ENCODE data around the gene NACC2.

The NACC2 gene

DNA sequence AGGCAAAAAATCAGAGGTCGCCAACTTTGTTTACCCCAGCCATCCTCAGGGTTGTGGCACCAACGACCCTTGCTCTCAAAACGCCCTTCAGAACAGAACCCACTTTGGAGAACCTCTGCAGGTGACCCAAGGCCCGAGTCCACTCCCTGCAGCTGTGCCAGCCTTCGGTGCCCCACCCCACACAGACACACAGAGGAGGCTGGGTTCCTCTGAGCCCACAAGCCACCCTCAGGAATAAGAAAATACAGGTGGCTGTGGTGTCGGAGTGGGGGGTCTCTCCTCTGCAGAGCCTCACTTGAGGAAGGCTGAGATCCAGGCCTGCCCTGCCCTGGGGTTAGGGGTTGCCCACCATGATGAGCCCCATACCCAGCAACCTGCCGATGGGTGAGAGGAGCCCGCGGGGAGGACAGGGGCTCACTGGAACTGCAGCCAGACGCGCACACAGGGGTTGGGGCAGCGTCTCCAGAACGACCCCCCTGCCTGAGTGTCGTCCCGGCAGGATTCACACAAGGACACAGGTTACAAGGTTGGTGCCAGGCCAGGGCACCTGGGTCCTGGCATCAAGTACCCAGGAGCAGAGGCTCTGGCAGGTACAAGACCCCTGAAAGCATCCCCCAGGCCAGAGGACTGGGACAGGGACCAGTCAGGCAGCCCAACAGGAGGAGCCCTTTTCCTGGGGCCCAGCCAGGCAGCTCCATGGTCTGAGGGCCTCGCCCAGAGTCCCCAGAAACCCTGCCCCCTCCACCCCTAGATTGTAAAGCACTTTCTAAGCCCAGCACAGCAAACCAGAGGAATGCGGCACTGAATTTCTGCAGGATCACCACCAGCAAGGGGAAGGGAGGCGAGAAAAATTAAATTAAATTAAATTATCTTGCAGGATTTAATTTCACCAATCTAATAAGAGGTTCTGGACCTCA, 40.0 kb downstream of the NACC2 start:
- no peak for DNase-seq

DNA sequence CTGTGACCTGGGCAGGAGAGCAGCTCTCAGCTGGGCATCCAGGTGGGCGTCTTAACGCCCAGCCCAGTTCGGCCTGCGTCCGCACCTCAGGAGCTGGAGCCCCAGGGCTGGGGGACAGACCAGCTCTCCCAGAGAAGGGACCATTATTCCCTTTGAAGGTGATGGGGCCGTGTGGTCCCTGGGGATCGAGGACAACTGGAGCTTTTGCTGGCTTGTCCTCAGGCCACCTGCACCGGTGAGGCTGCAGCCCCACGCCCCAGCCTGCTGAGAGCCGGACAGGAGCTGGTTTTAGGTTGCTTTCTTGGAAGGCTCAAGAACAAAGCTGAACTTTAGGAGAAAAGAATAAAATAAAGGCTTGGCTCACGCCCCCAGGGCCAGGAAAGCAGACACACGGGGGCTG, 40.9 kb downstream of the NACC2 start:
- no peak for DNase-seq

DNA sequence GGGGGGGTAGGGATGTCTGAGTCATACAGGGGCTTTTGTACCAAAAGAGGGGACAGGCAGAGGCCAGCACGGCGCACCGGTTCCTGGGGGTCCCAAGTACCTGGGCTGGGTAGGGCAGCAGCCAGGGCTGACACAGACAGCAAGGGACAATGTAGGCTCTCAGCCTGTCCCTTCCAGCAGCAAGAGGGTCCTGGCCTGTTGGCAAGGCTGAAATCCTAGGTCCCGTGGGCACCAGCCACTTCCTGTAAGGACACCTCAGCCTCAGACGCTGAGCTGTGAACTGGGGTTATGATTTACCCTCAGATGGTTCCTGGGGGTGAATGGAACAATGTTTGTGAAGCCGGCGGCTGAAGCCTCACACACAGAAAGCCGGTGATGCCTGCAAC, 41.3 kb downstream of the NACC2 start:
- DNase-seq, result no peak

DNA sequence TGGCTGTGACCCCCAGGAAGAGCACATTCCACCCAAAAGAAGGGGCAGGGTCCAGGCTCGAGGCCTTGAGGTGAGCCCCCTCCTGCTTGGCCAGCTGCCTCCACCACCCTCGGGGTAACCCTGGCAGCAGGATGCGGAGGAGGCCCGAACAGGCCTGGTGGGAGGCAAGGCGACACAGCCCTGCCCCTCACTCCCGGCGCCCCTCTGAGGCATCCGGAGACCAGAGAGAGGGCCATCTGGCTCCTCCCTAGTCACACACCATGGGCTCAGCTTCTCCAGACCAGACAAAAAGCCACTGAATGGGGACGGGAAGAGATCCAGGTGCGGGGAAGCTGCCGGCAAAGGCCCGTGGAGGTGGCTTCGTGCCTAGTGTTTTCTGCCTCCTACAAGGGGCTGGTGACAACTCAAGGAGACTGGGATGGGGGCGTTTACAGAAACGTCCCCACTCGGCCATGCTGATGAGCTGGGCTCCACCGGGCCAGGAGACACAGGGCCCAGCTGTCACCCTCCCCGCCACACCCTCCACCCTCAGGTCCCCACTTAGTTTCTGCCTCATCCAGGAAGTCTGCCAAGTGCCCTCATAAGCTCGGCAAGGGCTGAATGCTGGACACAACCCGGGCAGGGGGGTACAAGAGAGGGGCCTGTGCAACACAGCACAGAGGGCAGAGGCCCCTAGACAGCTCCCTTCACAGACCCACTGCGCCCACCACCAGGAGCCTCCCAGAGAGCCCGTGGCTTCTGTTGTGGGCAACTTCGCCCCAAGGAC, 41.9 kb downstream of the NACC2 start:
- no peak for DNase-seq

DNA sequence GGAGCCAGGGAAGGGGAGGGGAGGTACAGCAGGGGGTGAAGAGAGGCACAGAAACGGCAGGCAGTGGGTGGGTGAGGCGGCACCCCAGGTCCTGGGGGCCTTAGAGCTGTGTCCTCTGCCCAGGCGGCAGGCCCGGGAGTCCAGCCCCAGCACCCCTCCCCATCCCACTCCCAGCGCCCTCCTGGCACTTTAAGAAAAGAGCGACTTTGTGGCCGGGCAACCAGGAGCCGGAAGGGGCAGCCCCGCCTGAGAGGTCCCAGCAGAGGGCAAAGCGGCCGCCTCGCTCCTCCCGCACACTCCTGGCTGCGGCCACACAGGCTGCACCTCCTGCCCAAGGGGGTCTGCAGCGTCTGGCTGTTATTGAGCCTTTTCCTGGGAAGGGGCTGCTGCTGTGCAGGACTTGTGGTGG, 42.6 kb downstream of the NACC2 start:
- DNase-seq, result no peak

DNA sequence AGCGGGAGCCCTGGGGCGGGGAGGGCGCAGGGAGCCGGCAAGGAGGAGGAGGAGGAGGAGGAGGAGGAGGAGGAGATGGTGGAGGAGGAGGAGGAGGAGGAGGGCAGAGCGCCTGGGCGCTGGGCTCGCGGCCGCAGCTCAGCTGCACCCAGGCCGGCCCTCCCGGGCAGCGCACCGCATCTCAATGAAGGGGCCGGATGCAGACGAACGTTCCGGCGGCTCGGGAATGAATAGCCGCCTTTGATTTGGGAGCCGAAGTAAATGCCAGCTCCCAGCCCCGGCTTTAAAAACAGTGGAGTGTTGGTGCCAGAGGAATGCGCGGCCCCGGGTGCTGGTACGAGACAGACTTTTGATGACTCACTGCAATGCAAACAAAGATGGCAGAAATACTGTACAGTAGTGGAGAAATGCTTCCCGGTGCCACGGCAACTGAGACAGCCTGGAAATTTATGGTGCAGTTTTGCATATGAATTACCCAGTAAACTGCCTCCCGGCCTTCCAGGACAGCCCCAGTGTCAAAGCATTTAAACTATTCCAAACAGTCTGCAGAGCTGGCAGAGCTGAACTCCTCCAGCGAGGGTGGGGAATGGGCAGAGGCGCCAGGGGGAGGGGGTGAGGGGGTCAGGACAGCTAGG, 43.1 kb downstream of the NACC2 start:
- peak; percentile 87 for DNase-seq

DNA sequence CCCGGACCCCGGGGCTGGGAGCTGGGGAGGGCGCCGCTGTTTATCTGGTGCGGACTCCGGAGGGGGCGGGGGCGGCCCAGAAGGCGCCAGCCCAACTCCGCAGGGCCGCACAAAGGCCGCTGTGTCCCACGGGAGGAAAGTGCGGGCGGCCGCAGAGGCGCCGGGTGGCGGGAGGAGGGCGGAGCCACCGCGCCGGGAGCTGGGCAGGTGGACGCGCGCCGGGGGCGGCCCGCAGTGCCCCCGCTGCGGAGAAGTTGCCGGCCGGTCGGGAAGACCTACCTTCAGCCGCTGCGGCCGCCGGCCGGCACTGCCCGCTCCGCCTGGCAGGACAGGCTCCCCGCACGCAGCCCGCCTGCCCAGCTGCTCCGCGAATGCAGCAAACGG, 43.6 kb downstream of the NACC2 start:
- no peak for DNase-seq

DNA sequence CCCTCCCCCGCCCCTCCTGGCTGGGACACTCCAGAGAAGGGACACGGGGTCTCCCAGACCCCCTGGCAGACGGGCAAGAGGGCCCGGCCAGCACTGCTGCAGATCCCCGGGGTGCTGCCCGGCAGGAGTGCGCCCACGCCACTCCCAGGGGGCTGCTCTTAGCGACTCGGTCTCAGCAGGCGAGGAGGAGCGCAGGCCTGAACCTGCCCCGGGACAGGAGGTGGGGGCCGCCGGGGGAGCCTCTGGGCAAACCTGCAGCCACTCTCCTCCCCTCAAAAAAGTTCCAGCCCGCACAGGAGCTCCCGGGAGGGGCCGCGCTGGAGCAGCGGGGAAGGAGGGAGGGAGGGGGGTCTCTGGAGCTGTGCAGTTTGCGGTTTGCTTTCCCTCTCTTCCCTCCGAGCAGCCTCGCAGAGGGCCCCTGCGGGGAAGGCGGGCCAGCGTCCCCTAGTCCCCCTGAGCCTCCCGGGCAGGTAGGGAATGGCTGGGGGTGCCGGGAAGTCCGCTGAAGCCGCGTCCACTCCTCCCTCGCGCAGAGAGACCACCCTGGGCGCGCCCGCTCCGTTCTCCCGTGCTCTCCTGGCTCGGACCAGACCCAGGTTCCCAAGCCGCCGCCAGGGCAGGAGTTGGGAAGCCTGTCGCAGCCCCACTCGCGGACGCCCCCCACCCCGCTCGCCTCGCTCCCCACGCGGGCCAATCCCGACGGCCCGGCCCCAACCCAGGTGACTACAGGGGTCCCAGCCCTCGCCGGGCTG, 44.2 kb downstream of the NACC2 start:
- no peak for DNase-seq

DNA sequence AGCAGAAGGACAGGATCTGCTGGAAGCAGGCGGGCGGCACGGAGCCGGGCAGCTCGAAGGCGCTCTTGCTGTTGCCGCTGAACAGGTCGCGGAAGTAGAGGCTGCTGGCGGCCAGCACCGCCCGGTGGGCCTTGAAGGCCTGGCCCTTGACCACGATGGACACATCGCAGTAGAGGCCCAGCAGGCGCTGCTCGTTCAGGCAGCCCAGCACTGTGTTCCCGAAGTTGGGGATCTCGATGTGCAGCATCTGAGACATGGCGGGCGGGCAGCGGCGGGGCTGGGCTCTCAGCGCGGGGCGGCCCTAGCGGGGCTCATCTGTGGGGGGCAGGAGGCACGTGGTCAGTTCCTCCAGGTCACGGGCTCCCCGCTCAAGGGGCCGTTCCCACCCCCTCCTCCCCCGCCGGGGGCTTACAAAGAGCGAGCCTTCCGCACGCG, 44.8 kb downstream of the NACC2 start:
- DNase-seq, result no peak

DNA sequence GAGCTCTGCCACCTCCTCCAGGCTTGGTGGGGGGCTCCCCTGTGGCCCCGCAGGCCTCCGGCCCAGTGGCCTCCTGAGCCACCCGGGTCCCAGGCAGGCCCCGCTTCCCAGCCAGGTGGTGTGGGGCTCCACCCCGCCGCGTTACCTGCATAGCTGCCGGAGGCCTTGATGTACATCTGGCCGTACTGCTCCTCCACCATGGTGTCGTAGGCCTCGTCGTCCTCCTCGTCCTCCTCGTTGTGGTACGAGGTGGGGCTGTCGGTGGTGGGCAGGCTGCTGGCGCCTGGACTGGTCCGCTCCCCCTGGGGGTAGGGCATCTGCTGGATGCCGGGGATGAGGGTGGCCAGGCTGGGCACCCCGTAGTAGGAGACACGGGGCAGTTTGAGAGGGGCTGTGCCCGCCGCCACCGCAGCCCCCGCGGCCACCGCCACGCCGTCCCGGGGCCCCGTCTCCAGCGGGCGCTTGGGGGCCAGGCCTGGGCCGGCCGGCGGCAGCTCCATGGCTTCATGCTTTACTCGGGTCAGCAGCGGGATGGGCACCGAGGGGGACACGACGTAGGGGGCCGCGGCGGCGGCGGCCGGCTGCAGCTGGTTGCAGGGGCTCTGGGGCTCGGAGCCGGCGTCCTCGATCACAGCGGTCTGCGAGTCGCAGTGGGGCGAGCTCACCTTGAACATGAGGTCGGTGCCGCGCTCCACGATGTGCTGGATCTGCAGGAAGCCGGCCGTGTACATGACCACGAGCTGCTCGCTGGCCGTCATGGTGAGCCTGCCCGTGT, 45.4 kb downstream of the NACC2 start:
- DNase-seq, result no peak

DNA sequence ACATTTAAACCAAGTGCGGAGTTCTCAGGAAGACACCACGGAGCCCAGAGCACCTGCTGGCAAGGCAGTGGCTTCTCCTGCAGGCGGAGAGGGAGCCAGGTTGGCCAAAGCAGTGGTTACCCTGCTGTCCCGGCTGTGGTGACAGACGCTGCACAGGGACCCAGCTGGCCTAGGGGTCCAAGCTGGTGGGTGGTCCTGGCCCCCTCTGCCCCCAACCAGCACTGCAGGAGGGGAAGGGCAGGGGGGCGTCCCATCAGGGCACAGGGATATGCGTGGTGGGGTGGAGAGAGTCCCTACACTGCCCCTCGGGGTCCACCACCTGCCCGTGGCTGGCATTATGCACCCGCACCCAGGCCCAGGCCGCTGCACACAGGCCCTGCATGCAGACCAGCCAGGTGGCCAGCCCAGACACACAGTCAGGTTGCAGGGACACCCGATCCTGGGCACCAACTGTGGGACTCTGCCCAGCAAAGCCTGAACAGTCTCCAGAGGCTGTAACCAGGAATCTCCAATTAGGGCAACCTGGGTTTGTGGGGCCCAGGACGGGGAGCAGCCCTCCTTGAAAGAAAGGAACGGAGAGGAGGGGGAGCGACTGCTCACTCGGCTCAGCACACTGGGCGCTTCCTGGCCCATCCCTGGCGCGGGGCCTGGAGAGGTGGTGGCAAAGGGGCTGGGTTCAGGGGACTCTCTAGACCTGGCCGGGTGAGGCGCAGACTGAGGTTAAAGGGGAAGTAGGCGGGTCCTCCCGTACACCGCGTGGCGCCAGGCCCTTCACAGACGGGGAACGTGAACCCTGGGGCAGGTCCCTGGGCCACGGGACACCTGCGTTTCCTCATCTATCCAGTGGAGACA, 46.3 kb downstream of the NACC2 start:
- no peak for DNase-seq

DNA sequence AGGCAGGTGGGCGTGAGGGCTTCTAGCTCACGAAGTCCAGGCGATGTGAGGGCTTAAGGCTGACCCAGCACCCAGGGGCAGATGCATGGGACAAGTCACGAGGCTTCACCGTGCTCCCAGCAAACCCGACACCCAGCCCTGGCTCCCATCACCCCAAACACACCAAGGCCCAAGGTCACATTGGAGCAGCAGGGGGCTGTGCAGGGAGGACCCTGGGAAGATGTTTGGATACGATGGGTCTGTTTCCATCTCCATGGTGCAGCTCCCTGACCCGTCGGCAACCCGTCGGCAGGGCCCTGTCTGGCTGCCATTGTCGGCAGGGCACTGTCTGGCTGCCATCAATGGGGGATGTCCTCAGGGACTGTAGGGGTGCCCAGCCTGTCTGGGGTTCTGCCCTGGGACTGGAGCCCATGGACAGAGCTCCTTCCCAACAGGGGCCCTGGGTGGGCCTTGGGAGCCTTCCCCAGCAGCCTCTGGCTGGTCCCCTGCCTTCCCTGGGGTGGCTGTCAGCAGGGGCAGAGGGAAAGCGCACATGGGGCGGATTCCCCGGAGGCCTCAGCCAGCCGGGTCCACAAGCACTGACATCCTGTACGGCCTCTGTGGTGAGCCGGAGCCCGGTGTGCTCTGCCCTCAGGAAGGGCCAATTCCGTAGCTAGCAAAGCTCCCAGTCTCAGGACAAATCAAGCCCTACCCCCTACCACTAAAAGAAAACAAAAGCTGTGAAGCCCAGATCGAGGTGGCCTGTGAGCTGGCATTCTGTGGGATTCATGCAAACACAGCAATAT, 47.1 kb downstream of the NACC2 start:
- DNase-seq, result no peak

DNA sequence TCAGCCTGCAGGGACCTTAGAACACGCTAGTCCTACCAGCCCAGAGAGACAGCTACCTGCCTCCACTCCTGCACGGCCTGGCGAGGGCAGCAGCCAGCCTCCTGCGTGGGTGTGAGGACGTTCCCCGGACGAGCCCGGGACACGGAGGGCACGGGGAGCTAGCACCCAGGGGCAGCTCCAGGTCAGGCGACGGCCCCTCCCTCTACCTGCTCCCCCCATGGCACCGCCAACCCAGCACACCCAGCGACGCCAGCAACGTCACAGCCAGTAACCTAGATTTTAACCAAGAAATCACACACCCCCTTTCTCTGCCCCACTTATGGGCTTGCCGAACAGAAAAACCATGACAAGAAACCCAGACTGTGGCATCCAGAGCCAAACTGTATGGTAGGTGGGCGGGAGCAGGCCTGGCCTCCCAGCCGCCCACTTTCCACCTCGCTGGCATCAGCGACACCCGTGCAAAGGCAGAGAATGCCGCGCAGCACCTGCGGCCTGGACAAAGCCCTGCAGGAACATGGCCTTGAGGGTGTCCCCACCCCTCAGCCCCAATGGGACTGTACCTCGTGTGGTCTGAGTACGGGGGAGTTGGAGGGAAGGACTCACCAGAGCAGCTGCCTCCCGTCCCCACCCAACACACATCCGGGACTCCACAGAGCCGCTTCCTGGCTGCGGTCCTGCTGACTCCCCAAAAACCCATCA, 47.9 kb downstream of the NACC2 start:
- no peak for DNase-seq

DNA sequence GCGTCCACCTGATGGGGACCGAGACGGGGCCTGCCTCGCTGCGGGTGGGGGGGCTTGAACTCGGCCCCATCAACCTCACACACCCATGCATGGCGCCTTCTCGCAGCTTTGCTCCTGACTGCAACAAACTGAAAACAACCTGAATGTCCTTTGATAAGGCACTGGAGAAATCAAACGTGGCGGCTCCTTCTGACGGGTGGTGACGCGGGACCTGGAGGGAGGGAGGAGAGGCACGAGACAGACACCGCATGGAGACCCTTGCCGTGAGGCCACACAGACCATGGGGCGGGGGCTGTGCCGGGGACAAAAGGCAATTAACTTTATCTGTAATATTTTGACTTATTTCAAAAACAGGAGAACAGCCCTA, 48.6 kb downstream of the NACC2 start:
- no peak for DNase-seq

DNA sequence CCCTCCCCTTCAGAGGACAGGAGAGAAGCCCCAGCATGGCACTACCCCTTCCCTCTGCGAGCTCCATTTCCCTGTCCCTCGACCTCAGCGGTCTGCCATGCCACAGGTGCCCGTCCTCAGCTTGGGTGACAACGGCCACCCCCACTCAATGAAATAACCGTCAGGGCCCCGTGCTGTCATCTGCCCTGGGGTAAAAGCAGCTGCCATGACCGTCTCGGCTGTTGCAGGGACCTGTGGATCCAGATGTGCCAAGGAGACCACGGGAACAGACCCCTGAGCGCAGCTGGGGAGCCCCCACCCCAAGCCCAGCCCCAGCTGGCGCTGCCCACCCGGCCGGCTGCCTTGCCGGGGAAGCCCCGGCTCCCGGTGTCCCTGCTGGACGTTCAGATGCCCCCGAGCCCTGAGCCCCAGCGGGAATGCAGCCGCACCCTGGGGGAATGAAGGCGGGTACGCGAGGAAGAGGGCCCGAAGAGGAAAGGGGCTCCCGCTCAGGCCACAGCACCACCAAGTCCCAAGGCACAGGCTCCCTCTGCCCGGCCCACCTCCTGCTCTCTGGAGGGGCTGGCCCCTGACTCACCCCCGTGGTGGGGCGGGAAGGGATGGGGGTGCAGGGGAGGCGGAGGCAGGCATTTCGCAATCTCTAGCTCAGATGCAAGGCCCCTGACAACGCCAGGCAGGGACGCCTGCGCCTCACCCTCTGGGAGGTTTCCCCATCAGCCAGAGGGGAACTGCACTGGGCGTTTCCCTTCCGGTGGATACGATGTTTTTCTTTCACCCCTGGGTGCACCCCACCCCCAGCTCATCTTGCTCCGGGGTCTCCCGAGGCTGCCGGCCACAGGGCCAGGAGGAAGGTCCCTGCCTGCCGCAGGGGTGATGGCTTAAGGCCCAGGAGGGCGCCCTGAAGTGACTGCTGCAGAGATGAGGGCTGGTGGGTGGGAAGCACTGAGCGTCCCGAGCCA, 49.2 kb downstream of the NACC2 start:
- no peak for DNase-seq

DNA sequence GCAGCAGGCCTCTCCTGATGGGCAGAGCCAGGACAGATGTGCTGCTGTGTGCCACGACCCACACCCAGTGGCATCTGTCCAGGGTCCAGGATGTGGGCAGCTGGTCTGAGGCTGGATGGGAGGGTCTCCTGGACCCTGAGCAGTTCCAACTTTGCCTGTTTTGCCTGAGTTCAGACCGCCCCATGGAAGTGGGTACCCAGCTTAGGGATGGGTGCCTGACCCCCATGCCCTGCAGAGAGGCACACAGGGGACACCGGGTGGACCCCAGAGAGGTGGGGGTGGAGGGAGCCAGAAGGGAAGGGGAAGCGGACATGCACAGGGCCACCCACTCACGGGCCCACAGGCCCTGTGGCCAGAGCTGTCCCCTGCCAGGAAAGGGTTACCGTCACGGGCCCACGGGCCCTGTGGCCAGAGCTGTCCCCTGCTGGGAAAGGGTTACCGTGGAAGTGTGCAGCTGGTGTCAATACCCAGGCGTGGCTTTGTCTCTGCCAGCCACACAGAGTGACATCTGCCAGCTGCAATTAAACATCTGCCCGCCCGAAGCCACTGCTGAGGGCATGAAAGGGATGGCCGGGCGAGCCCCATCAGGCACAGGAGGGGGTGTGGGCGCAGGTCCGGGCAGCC, 50.0 kb downstream of the NACC2 start:
- DNase-seq, result no peak

DNA sequence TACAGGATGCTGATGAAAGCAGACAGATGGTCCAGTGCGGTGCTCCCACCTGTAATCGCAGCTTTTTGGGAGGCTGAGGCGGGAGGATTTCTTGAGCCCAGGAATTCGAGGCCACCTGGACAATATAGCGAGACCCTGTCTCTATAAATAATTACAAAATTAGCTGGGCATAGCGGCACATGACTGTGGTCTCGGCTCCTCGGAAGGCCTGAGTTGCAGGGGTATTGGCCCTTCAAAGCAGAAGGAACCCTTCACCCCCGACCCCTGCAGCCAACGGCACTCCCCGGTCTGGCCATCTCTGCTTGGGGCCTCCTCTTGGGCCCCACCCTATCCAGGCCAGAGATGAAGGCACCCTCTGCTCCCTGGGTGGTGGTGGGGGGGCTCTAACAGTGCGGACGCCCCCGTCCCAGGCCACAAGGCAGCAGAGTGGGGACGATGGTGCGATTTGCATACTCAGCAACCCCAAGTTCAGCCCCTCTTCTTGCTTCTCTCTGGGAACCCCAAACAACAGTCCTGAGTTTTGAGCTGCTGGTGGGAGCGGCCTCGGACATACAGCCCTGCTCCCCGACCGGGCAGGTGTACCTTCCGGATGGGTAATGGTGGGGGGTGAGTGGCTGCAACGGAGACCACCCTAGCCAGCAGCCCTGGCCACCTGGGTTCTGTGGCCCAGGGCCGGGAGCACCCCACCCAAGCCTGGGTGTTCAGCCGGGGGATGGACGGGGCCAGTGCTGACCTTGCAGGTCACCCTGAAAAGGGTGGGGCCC, 50.7 kb downstream of the NACC2 start:
- DNase-seq, result no peak
